HG03135 (cell line): ENCODE results near the gene C6orf52.
"Not testable (repeated sequence)": the region's sequence is repeated elsewhere in the genome, so short reads cannot be mapped to it uniquely, and the experiment has no call there.

Experiments
- ATAC-seq: cut with Tn5 transposase; IDR thresholded peaks from one replicate; pipeline ENCODE4 v1.9.1; 2021; ENCODE audit warnings: mild to moderate bottlenecking, moderate library complexity; ENCODE audit not compliant: unreplicated experiment

C6orf52 gene

DNA sequence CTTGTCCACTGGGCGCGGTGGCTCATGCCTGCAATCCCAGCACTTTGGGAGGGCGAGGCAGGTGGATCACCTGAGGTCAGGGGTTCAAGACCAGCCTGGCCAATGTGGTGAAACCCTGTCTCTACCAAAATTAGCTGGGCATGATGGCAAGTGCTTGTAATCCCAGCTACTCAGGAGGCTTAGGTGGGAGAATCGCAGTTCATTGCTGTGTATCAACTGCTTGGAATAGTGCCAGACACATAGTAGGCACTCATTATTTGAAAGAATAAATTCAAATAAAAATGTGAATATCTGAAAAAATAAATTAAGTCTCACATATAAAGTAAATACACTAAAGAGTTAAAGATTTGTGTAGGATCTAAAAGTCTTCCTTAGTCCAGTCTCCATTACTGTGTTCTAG is 2.2 kb upstream of the C6orf52 start:
- no peak for ATAC-seq

GRCh38 chr6:10695086-10695657 is 756 bp upstream of the C6orf52 start:
- no peak for ATAC-seq

GRCh38 chr6:10692965-10693538 is 1.4 kb downstream of the C6orf52 start:
- no peak for ATAC-seq

- ATAC-seq, result no peak
Measured at GRCh38 chr6:10690651-10691445, 3.6 kb downstream of the C6orf52 start.

DNA sequence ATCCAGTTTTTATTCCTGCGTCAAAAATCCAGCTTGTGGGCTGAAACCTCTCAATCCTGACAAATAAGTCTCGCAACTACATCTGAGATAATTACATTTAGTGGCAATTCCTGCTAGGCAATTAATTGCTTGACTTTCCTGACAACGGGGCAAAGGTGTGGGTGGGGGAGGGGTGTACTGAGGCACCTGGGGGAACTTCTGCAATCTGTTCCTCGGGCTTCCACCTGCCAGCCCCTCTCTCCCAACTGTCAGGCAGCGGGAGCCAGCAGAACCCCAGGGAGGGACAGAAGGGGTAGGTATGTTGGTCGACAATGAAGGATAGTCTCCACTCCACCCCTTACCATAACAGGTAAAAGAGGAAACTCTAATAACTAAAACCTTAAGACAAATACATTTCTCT is 6.8 kb downstream of the C6orf52 start:
- ATAC-seq, result no peak

GRCh38 chr6:10686901-10687300 is 7.5 kb downstream of the C6orf52 start:
- ATAC-seq, result no peak

DNA sequence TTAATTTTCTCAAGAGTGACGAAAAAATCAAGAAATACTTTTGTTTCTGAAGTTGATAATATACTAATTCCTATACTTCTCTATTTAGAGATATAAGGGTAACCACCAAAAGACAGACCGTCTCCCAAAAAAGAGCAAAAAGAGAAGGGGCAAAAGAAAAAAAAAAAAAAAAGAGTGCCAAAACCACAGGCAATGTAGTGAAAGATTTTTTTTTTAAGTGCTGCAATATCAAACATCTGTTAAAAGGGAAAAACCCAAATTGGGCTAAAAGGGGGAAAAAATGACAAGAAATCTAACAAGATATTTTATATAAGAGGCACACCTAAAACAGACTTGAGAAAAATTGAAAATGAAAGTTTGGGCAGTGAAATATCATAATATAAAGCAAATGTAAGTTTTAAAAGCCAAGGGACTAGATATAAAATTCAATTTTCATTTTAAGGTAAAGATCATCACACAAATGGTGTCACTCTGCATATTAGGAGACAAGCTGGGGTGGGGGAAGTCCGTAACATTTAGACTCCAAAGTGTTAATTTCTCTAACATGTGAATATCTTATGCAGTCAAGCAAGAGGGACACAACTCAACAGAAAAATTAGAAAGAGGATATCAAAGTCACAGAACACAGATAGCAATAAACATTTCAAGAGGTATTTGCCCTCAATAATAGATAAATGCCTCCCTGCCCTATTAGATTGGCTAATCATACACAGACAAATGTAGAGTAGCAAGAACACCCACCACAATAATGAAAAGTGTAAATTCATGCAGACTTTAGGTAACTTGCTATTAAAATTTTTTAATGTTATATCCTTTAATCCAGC is 9.1 kb downstream of the C6orf52 start:
- ATAC-seq, result no peak

DNA sequence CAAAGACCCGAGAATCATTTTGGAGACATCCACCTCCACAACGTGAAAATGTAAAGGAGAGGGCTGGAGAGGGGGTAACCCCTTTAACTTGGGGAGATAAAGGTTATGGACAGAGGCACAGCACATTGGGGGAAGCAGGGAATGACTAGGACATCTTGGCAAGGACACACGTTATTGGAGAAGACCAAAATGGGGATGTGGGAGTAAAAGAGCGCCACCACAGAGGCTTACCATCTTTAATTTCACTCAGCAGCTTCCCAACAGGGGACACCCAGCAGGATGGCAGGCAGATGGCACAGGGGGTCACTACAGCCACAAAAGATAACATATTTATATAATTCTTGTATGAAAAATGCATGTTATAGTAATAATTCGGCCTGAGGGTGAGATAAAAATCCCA is 9.8 kb downstream of the C6orf52 start:
- no peak for ATAC-seq

- ATAC-seq, result no peak
Measured at GRCh38 chr6:10682355-10682988, 11.9 kb downstream of the C6orf52 start.

GRCh38 chr6:10681795-10682194 is 12.6 kb downstream of the C6orf52 start:
- ATAC-seq, result no peak

GRCh38 chr6:10678456-10678855 is 16.0 kb downstream of the C6orf52 start:
- ATAC-seq, result no peak

GRCh38 chr6:10676403-10676802 is 18.0 kb downstream of the C6orf52 start:
- no peak for ATAC-seq

GRCh38 chr6:10668126-10668917 is 26.1 kb downstream of the C6orf52 start:
- no peak for ATAC-seq

GRCh38 chr6:10665595-10665994 is 28.8 kb downstream of the C6orf52 start:
- not testable (repeated sequence) for ATAC-seq

- ATAC-seq, result no peak
Measured at GRCh38 chr6:10662742-10663141, 31.7 kb downstream of the C6orf52 start.

DNA sequence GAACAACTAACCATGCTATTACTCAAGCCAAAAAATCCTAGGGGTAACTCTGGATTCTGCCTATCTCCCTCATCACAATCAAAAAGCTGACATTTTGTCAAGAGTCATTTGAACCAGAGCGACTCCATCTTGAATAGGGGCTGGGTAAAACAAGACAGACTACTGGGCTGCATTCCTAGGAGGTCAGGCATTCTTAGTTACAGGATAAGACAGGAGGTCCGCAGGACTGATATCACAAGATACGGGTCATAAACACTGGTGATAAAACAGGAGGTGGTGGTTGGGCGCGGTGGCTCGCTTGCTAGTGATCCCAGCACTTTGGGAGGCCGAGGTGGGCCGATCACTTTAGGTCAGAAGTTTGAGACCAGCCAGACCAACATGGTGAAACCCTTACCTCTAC is 32.2 kb downstream of the C6orf52 start:
- no peak for ATAC-seq

GRCh38 chr6:10660431-10661191 is 33.8 kb downstream of the C6orf52 start:
- ATAC-seq, result not testable (repeated sequence)

GRCh38 chr6:10659699-10660348 is 34.6 kb downstream of the C6orf52 start:
- no peak for ATAC-seq
